Measurements from ENCODE around the gene INHBA. TPM values are rescaled to one million over a fixed set of nuclear protein-coding genes. Genes with fewer than 3 reads are reported as not detected.

Gene INHBA
- total RNA-seq, 1 donor from 2014 or later = 81.2 TPM

- no peak for ATAC-seq
- H3K27me3 ChIP-seq (ENCODE audit: low read depth) = peaks cover 8% of the 10 kb centered on the region
- TF ChIP-seq CTCF (IDR thresholded peaks at IDR 0.05) = no peak
Measured at GRCh38 chr7:41692251-41692650, 10.6 kb downstream of the INHBA start.

GRCh38 chr7:41691286-41692190 is 11.4 kb downstream of the INHBA start:
- ATAC-seq (no peak), DNase-seq (no peak)
- no peaks in the 10 kb centered on the region for H3K9me3 ChIP-seq
- no peak overlapping the region for H3K4me3 ChIP-seq
- no peak for TF ChIP-seq CTCF (IDR thresholded peaks at IDR 0.05)
- intact Hi-C loops (cut with DNase I) = no loop called here
- no peak overlapping the region for H3K27ac ChIP-seq
- H3K27me3 ChIP-seq (ENCODE audit: low read depth) = peaks cover 4% of the 10 kb centered on the region
- no peaks in the 10 kb centered on the region for H3K4me1 ChIP-seq
- H3K36me3 ChIP-seq = no peaks in the 10 kb centered on the region

More at GRCh38 chr7:41692251-41692650, 10.6 kb downstream of the INHBA start:
- H3K27ac ChIP-seq = no peak overlapping the region
- H3K9me3 ChIP-seq = no peaks in the 10 kb centered on the region
- no peak overlapping the region for H3K4me3 ChIP-seq
- H3K4me1 ChIP-seq = no peaks in the 10 kb centered on the region
- H3K36me3 ChIP-seq = no peaks in the 10 kb centered on the region
- intact Hi-C loops (cut with DNase I) = no loop called here
- DNase-seq = no peak

GRCh38 chr7:41689815-41690214 is 13.1 kb downstream of the INHBA start:
- DNase-seq = no peak
- no peak for ATAC-seq
- no peaks in the 10 kb centered on the region for H3K4me1 ChIP-seq
- H3K9me3 ChIP-seq = no peaks in the 10 kb centered on the region
- intact Hi-C loops (cut with DNase I) = no loop called here
- TF ChIP-seq CTCF (IDR thresholded peaks at IDR 0.05) = no peak
- H3K4me3 ChIP-seq = no peak overlapping the region
- no peaks in the 10 kb centered on the region for H3K36me3 ChIP-seq
- H3K27me3 ChIP-seq (ENCODE audit: low read depth) = no peaks in the 10 kb centered on the region
- H3K27ac ChIP-seq = no peak overlapping the region

GRCh38 chr7:41688906-41689305 is 14.0 kb downstream of the INHBA start:
- no peaks in the 10 kb centered on the region for H3K4me1 ChIP-seq
- no peak overlapping the region for H3K4me3 ChIP-seq
- H3K9me3 ChIP-seq = no peaks in the 10 kb centered on the region
- no peaks in the 10 kb centered on the region for H3K36me3 ChIP-seq
- DNase-seq (no peak), ATAC-seq (no peak)
- no peaks in the 10 kb centered on the region for H3K27me3 ChIP-seq (ENCODE audit: low read depth)
- H3K27ac ChIP-seq = no peak overlapping the region
- intact Hi-C loops (cut with DNase I) = no loop called here
- no peak for TF ChIP-seq CTCF (IDR thresholded peaks at IDR 0.05)

GRCh38 chr7:41688012-41688625 is 14.8 kb downstream of the INHBA start:
- DNase-seq (no peak), ATAC-seq (no peak)
- H3K27me3 ChIP-seq (ENCODE audit: low read depth) = no peaks in the 10 kb centered on the region
- TF ChIP-seq CTCF (IDR thresholded peaks at IDR 0.05) = no peak
- H3K27ac ChIP-seq = no peak overlapping the region
- H3K4me3 ChIP-seq = no peak overlapping the region
- no peaks in the 10 kb centered on the region for H3K9me3 ChIP-seq
- no peaks in the 10 kb centered on the region for H3K36me3 ChIP-seq
- H3K4me1 ChIP-seq = no peaks in the 10 kb centered on the region
- intact Hi-C loops (cut with DNase I) = no loop called here

All from lower lobe of right lung (tissue), 2 donors.